ENCODE results near the gene FAM90A1.
"Not testable (repeated sequence)": the region's sequence is repeated elsewhere in the genome, so short reads cannot be mapped to it uniquely, and the experiment has no call there.

Gene FAM90A1

DNA sequence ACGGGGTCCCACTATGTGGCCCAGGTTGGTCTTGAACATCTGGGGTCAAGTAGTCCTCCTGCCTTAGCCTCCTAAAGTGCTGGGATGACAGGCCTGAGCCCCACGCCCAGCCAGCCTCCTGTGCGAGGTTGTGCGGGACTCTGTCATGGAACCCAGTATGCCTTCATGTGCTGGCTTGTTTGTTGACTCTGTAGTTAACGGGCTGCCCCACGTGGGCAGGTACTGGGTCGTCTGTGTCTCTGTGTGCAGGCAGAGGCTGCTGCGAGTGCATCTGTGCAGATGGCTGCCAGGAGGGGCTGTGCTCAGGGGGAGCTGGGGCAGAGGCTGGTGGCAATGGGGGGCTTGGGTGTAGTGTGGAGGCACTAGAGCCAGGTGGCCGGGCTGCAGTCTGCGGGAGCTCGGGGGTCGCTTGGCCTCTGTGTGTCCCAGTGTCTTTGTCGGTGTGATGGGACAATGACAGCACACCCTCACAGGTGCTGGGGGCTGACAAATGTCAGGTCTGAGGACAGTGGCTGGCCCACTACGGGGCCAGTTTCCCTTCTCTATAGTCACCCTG is 6.0 kb upstream of the FAM90A1 start:
- FAIRE-seq, result not testable (repeated sequence)

GRCh38 chr12:8231666-8232608 is 4.5 kb upstream of the FAM90A1 start:
- not testable (repeated sequence) for FAIRE-seq

- not testable (repeated sequence) for FAIRE-seq
Observed at GRCh38 chr12:8231049-8231448, 3.6 kb upstream of the FAM90A1 start.

DNA sequence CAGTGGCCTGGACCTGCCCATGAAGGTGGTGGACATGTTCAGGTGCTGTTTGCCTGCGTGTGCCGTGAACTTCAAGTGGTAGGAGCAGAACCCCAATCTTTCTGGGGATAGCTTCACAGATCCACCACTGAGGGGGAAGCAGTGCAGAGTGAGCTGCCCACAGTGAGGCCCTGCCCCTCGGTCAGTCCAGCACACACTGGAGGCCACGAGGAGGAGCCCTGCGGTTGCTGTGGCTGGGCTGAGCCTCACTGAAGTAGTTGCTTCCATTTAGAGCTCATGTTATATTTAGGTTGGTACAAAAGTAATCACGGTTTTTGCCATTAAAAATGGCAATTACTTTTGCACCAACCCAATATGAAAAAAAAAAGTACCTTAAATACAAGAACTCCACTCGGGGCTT is 2.1 kb upstream of the FAM90A1 start:
- not testable (repeated sequence) for FAIRE-seq

GRCh38 chr12:8228607-8229006 is 1.2 kb upstream of the FAM90A1 start:
- FAIRE-seq, result not testable (repeated sequence)

- FAIRE-seq, result not testable (repeated sequence)
Observed at GRCh38 chr12:8227732-8228077, 287 bp upstream of the FAM90A1 start.

DNA sequence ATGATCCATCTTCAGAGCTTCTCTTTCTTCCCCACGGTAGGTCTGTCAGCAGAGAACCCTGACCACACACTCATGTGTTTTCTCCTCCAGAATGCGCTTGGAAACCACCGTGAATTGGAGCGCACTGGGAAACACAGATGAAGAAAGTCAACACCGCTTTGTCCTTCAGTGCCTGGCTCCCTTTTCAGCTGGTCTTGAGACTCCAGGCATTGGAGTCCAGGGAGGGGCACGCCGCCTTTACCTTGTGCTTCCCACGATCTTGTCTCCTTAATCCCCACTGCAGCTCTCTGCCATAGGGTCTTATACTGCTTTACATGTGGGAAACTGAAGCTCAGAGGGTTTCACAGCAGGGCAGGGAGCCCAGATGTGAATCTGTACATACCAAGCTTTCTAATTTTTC is 1.1 kb downstream of the FAM90A1 start:
- no peak for FAIRE-seq

DNA sequence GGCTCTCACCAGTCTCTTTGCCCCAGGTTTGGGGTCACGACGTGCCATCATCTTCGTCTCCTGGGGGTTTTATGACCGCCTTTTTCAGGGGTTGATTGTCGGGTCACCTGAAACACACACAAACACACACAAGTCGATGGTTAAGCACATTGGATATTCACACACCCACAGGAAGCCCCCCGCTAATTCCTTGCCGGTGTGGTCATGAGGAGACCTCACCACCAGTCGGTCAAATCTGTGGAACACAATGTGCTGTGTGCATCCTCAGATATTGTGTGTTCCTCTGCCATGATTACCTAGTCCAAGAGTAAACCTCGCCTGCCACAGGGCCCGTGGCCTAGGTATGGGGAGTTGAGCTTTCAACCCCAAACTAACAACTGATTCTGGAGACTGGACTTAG is 2.6 kb downstream of the FAM90A1 start:
- FAIRE-seq, result not testable (repeated sequence)

- FAIRE-seq, result not testable (repeated sequence)
Observed at GRCh38 chr12:8223646-8224045, 3.8 kb downstream of the FAM90A1 start.

- not testable (repeated sequence) for FAIRE-seq
Observed at GRCh38 chr12:8222303-8222702, 5.1 kb downstream of the FAM90A1 start.

- FAIRE-seq, result not testable (repeated sequence)
Observed at GRCh38 chr12:8221844-8222243, 5.6 kb downstream of the FAM90A1 start.

- FAIRE-seq, result not testable (repeated sequence)
Observed at GRCh38 chr12:8221375-8221774, 6.0 kb downstream of the FAM90A1 start.

- FAIRE-seq, result not testable (repeated sequence)
Observed at GRCh38 chr12:8218711-8219382, 8.6 kb downstream of the FAM90A1 start.

DNA sequence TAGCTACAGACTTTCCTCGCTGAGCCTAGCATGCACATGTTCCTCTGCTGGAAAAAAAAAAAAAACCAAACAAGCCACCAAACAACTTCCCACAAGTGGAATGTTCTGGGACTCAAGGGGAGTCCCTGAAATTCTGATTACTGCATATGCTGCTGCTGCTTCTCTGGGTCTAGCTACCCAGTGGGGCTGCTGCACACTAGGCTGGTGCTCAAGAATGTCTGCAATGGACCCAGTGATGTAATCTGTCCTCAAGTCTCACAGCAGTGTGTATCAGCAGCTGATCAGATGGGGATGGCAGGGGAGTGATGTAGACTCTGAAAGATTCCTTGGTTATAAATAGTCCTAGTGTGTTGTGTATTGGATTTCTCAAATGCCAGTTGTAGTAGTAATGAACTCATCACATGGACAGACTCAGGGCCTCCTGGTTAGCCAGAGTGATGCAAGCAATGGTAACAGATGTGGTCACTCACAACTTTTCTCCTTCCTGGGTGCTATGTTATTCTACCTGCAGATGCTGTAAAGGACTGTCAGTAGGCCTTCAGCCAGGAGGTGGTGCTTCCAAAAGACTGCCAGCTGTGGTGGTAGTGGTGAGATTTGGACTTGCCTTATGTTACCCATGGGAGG is 29.6 kb downstream of the FAM90A1 start:
- FAIRE-seq, result not testable (repeated sequence)

DNA sequence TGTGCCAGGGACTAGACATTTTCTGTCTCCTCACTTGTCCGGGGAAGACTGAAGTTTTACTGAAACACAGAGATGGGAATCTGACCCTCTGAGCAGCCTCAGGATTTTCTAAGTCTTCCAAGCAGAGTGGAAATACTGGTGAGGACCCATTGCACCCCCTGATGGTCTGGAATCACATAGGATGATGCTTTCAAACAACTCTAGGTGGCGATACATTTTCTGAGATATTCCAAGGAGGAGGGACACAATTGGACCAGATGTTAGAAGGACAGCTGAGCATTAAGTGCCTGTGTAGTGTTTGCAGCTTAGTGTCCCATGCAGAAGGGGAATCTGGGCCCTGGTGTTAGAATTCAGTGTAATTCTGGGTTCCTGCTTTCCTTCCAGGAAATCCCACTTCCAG is 39.3 kb downstream of the FAM90A1 start:
- not testable (repeated sequence) for FAIRE-seq

DNA sequence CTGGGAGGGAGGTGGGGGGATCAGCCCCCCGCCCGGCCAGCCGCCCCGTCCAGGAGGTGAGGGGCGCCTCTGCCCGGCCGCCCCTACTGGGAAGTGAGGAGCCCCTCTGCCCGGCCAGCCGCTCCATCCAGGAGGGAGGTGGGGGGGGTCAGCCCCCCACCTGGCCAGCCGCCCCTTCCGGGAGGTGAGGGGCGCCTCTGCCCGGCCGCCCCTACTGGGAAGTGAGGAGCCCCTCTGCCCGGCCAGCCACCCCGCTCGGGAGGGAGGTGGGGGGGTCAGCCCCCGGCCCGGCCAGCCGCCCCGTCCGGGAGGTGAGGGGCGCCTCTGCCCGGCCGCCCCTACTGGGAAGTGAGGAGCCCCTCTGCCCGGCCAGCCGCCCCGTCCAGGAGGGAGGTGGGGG is 43.2 kb downstream of the FAM90A1 start:
- FAIRE-seq, result not testable (repeated sequence)

DNA sequence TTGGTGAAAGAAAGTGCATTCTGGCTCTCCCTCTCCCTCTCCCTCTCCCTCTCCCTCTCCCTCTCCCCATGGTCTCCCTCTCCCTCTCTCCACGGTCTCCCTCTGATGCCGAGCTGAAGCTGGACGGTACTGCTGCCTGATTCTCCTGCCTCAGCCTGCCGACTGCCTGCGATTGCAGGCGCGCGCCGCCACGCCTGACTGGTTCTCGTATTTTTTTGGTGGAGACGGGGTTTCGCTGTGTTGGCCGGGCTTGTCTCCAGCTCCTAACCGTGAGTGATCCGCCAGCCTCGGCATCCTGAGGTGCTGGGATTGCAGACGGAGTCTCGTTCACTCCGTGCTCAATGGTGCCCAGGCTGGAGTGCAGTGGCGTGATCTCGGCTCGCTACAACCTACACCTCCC is 44.1 kb downstream of the FAM90A1 start:
- not testable (repeated sequence) for FAIRE-seq

DNA sequence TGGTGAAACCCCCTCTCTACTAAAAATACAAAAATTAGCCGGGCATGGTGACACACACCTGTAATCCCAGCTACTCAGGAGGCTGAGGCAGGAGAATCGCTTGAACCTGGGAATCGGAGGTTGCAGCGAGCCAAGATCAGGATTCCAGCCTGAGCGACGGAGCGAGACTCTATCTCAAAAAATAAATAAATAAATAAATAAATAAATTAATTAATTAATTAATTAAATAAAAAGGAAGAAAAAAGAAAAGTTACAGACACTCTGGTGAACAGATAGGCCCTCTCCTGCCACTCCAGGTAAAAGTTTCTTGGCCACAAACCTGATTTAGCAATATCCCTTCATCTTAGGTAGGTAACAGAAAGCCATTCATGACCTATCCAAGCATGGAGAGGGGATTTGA is 44.5 kb downstream of the FAM90A1 start:
- not testable (repeated sequence) for FAIRE-seq

DNA sequence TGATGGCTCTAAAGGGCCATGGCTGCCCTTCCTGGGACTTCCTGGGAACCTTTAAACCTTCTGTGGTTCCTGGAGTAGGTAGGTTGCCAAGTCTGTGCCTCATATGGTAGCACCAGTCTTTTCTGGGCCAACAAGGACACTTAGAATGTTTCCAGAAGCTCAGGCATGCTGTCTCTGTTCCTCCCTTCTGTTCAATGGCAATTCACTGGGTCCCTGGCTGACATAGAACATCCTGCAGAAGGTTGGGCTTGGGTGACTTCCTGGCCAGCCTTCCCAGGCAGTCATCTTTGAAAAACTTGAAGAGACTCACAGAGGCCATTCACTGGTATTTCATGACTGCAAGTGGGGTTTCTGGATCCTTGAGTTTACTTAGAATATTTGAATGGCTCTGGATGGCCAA is 46.1 kb downstream of the FAM90A1 start:
- FAIRE-seq, result not testable (repeated sequence)

DNA sequence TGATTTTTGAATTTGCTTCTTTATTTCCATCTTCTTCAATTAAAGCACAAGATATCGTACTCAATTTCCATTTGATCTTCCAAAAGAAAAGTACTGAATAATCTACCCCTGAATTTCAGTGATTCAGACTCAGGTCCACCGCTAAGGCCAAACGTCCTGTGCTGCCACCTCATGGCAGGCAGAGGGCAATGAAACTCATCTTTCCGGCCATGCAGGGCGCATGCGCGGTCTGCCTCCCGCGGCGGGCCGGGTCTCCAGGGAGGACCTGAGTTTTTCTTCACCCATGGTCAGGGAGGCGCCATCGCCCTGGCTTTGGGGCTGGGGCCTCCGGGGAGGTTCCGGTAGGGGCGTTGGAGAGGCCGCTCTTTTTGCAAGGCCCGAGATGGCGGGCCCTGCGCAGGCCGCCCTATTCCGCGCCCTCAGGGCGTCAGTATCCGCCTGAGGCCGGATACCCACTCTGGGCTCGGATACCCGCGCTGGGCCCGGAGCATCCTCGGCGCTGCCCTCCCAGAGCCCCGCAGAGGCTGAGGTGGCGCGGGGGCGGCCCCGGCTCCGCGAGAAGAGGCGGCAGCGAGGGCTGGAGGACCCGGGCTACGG is 47.3 kb downstream of the FAM90A1 start:
- not testable (repeated sequence) for FAIRE-seq

DNA sequence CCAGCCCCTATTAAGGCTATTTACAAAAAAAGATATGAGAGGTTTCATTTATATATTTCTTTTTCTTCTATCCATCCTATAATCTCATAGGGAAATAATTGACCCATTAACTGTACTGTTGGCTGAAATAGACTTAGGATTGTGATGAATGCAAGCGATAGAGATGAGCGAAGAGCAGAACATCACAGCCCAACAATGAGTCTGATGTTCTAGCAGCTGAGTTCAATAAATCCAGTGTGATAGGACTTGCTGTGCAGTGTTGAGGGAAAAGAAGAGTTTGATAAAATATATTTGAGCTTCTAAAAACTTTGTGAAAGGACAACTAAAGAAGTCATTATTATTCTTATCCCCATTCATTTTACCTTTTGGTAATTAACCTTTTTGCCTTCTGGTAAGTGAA is 54.5 kb downstream of the FAM90A1 start:
- not testable (repeated sequence) for FAIRE-seq
